RWPE1 (cell line): Measurements from ENCODE around the gene SNRPA.
"Not testable (repeated sequence)": the region's sequence is repeated elsewhere in the genome, so short reads cannot be mapped to it uniquely, and the experiment has no call there.

Experiments used
- CTCF ChIA-PET: fragments of 350-600 bp; sonication (Branson Sonifier 250); formaldehyde crosslinking; extraction: SDS; loops from one replicate; lab custom pipeline; 2021; lab: Yijun Ruan, JAX
- POLR2A ChIA-PET: fragments of 400-600 bp; formaldehyde crosslinking; extraction: SDS; loops from one replicate; lab custom pipeline; 2020; ENCODE audit warnings: antibody characterized with exemption; ENCODE audit not compliant: low non-redundant PET; lab: Yijun Ruan, JAX
- DNase-seq: peaks from one replicate; pipeline ENCODE4 v3.0.0; 2012; ENCODE audit warnings: low spot score
- H3K27ac ChIP-seq: fragments of 450-650 bp; 2 replicates; pipeline ENCODE4 v1.5.1; 2017
- CTCF ChIP-seq: fragments of 450-650 bp; conservative IDR thresholded peaks from 2 replicates; pipeline ENCODE4 v1.5.1; 2017; ENCODE audit warnings: low read depth, mild to moderate bottlenecking

Gene SNRPA

GRCh38 chr19:40809358-40810086 is 58.5 kb downstream of the SNRPA start:
- ChIA-PET POLR2A (interaction anchor here (0.6 kb wide), 1 partner anchor 89 kb away, joined by 3 read pairs; no protein-coding TSS in a partner anchor), CTCF (no interaction called here)
- no peak for TF ChIP-seq CTCF
- DNase-seq, result no peak
- H3K27ac ChIP-seq, result peak overlapping the region; percentile 88

- DNase-seq, result no peak
- POLR2A ChIA-PET, result no interaction called here
Observed at GRCh38 chr19:40810160-40810559, 59.2 kb downstream of the SNRPA start.

GRCh38 chr19:40810649-40811408 is 59.8 kb downstream of the SNRPA start:
- POLR2A ChIA-PET, CTCF ChIA-PET: not testable (repeated sequence)
- H3K27ac ChIP-seq, result peak overlapping the region; percentile 88
- DNase-seq, result peak; percentile 34

More at GRCh38 chr19:40810160-40810559, 59.2 kb downstream of the SNRPA start:
- CTCF ChIA-PET, result no interaction called here
- H3K27ac ChIP-seq, result peak overlapping the region; percentile 88
- TF ChIP-seq CTCF, result no peak

- TF ChIP-seq CTCF, result no peak
- peak overlapping the region; percentile 88 for H3K27ac ChIP-seq
- DNase-seq, result no peak
- POLR2A ChIA-PET, result no interaction called here
- CTCF ChIA-PET, result no interaction called here
Observed at GRCh38 chr19:40811478-40812341, 60.7 kb downstream of the SNRPA start.

- DNase-seq, POLR2A ChIA-PET, CTCF ChIA-PET: not testable (repeated sequence)
- peak overlapping the region; percentile 88 for H3K27ac ChIP-seq
Observed at GRCh38 chr19:40812571-40812970, 61.6 kb downstream of the SNRPA start.

- POLR2A ChIA-PET, result no interaction called here
- H3K27ac ChIP-seq, result peak overlapping the region; percentile 88
- TF ChIP-seq CTCF, result no peak
- DNase-seq, result no peak
- CTCF ChIA-PET, result no interaction called here
Observed at GRCh38 chr19:40813182-40813581, 62.2 kb downstream of the SNRPA start.
